HepG2 (cell line): ENCODE measurements around the gene CAMSAP2. TPM values are rescaled to one million over a fixed set of nuclear protein-coding genes. Genes with fewer than 3 reads are reported as not detected.
A peak's percentile ranks its signal among the peaks of the same experiment; 100 is the strongest.

Experiments used
- ELF3 ChIP-seq: IDR thresholded peaks from 2 replicates; pipeline ENCODE4 v1.6.1; 2016; ENCODE audit warnings: missing genetic modification reagents, missing compliant biosample characterization
- GATA4 ChIP-seq: sonication (generic); IDR thresholded peaks from 2 replicates; pipeline ENCODE4 v1.6.1; 2016; ENCODE audit warnings: antibody characterized with exemption, low read depth, borderline replicate concordance
- MIXL1 ChIP-seq: IDR thresholded peaks from 2 replicates; pipeline ENCODE4 v1.6.1; 2016
- NFATC3 ChIP-seq: sonication (generic); formaldehyde crosslinking; IDR thresholded peaks from 2 replicates; pipeline ENCODE4 v1.5.1; 2020; ENCODE audit warnings: mild to moderate bottlenecking, missing genetic modification reagents
- polyA plus RNA-seq, 8 experiments: library from polyadenylated mRNA; depleted of rRNA in 3 of 8; stranded (reverse) in 7 of 8; unstranded in 1 of 8; fragments of >200 nt; fragmentation: Illumina TruSeq in 4 of 8; extraction: Trizol in 4 of 8; gene quantifications; 2 replicates each; pipeline versions ENCODE4 v1.2.1 to v1.2.3, GENCODE V29; 2011 to 2016; ENCODE audit warnings: low read depth in 4 of 8, missing spikeins in 1 of 8, mixed read lengths in 1 of 8; ENCODE audit not compliant: insufficient read depth in 1 of 8
- total RNA-seq, 5 experiments: library from RNA; depleted of rRNA; stranded (reverse); fragments of >200 nt; fragmentation: Illumina TruSeq; extraction: Trizol; gene quantifications; 2 replicates each; pipeline ENCODE4 v1.2.3, GENCODE V29; 2016; ENCODE audit warnings: low read depth in 1 of 5
- TF ChIP-seq, protein P1 (sequence below): sonication (generic); formaldehyde crosslinking; IDR thresholded peaks from 2 replicates; pipeline ENCODE4 v1.8.1; 2022; ENCODE audit warnings: mild to moderate bottlenecking, missing genetic modification reagents
- TF ChIP-seq, protein P2 (sequence below): sonication (generic); formaldehyde crosslinking; IDR thresholded peaks from 2 replicates; pipeline ENCODE4 v1.5.1; 2020; ENCODE audit warnings: mild to moderate bottlenecking, missing genetic modification reagents, borderline replicate concordance
- TF ChIP-seq, protein P3 (sequence below): sonication (generic); formaldehyde crosslinking; IDR thresholded peaks from 2 replicates; pipeline ENCODE4 v1.4.0; 2020; ENCODE audit warnings: mild to moderate bottlenecking, missing genetic modification reagents
- TF ChIP-seq, protein P4 (sequence below): IDR thresholded peaks from 2 replicates; pipeline ENCODE4 v1.6.1; 2012; ENCODE audit warnings: low read depth, low read length, improper control_type of control experiment

CAMSAP2 gene
- total and polyA plus RNA-seq, 2 of the 13 experiments (the other 11 are each of a cell fraction or from before 2014, with no cell fraction given): 3.4 to 8.2 TPM

DNA sequence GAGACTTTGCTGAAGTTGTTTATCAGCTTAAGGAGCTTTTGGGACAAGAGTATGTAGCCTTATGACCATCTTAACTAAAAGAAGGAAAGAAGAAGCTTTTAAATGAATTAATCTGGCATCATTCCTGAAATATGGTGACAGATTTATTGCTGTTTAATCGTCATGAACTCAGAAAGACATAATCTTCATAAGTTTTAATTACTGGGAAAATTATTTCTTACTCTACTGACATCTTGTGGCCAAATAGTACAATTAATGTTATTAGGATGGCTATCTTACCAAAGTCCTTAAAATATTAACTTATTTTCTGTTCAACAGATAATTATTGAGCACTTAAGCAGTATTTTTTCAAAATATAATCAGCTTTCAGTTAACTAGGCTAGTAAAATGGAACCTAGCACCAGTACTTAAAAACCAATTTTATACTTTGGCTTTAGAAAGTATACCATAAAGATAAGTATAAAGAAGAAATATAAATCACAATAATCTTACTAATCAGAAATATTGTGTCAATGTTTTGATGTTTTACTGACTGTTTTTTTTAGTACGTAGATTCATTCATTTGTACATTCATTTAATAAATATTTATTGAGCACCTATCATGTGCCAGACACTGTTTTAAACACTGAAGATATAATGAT, 99.4 kb downstream of the CAMSAP2 start (continued):
- TF ChIP-seq GATA4: no peak
- TF ChIP-seq MIXL1 (CRISPR knock-in tag): 0 out of 2 replicates have a peak, but pooled peaks have one; percentile 17
- TF ChIP-seq, protein P1, sequence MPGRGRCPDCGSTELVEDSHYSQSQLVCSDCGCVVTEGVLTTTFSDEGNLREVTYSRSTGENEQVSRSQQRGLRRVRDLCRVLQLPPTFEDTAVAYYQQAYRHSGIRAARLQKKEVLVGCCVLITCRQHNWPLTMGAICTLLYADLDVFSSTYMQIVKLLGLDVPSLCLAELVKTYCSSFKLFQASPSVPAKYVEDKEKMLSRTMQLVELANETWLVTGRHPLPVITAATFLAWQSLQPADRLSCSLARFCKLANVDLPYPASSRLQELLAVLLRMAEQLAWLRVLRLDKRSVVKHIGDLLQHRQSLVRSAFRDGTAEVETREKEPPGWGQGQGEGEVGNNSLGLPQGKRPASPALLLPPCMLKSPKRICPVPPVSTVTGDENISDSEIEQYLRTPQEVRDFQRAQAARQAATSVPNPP (CRISPR knock-in tag): no peak
- TF ChIP-seq, protein P2, sequence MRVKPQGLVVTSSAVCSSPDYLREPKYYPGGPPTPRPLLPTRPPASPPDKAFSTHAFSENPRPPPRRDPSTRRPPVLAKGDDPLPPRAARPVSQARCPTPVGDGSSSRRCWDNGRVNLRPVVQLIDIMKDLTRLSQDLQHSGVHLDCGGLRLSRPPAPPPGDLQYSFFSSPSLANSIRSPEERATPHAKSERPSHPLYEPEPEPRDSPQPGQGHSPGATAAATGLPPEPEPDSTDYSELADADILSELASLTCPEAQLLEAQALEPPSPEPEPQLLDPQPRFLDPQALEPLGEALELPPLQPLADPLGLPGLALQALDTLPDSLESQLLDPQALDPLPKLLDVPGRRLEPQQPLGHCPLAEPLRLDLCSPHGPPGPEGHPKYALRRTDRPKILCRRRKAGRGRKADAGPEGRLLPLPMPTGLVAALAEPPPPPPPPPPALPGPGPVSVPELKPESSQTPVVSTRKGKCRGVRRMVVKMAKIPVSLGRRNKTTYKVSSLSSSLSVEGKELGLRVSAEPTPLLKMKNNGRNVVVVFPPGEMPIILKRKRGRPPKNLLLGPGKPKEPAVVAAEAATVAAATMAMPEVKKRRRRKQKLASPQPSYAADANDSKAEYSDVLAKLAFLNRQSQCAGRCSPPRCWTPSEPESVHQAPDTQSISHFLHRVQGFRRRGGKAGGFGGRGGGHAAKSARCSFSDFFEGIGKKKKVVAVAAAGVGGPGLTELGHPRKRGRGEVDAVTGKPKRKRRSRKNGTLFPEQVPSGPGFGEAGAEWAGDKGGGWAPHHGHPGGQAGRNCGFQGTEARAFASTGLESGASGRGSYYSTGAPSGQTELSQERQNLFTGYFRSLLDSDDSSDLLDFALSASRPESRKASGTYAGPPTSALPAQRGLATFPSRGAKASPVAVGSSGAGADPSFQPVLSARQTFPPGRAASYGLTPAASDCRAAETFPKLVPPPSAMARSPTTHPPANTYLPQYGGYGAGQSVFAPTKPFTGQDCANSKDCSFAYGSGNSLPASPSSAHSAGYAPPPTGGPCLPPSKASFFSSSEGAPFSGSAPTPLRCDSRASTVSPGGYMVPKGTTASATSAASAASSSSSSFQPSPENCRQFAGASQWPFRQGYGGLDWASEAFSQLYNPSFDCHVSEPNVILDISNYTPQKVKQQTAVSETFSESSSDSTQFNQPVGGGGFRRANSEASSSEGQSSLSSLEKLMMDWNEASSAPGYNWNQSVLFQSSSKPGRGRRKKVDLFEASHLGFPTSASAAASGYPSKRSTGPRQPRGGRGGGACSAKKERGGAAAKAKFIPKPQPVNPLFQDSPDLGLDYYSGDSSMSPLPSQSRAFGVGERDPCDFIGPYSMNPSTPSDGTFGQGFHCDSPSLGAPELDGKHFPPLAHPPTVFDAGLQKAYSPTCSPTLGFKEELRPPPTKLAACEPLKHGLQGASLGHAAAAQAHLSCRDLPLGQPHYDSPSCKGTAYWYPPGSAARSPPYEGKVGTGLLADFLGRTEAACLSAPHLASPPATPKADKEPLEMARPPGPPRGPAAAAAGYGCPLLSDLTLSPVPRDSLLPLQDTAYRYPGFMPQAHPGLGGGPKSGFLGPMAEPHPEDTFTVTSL (CRISPR knock-in tag): no peak
- TF ChIP-seq NFATC3 (CRISPR knock-in tag): no peak
- TF ChIP-seq, protein P3, sequence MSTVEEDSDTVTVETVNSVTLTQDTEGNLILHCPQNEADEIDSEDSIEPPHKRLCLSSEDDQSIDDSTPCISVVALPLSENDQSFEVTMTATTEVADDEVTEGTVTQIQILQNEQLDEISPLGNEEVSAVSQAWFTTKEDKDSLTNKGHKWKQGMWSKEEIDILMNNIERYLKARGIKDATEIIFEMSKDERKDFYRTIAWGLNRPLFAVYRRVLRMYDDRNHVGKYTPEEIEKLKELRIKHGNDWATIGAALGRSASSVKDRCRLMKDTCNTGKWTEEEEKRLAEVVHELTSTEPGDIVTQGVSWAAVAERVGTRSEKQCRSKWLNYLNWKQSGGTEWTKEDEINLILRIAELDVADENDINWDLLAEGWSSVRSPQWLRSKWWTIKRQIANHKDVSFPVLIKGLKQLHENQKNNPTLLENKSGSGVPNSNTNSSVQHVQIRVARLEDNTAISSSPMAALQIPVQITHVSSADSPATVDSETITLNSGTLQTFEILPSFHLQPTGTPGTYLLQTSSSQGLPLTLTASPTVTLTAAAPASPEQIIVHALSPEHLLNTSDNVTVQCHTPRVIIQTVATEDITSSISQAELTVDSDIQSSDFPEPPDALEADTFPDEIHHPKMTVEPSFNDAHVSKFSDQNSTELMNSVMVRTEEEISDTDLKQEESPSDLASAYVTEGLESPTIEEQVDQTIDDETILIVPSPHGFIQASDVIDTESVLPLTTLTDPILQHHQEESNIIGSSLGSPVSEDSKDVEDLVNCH (CRISPR knock-in tag): no peak
- TF ChIP-seq, protein P4, sequence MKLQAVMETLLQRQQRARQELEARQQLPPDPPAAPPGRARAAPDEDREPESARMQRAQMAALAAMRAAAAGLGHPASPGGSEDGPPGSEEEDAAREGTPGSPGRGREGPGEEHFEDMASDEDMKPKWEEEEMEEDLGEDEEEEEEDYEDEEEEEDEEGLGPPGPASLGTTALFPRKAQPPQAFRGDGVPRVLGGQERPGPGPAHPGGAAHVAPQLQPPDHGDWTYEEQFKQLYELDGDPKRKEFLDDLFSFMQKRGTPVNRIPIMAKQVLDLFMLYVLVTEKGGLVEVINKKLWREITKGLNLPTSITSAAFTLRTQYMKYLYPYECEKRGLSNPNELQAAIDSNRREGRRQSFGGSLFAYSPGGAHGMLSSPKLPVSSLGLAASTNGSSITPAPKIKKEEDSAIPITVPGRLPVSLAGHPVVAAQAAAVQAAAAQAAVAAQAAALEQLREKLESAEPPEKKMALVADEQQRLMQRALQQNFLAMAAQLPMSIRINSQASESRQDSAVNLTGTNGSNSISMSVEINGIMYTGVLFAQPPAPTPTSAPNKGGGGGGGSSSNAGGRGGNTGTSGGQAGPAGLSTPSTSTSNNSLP: peak; percentile 32; the same call in 1 of the 2 replicates
- TF ChIP-seq ELF3 (CRISPR knock-in tag): no peak
